Measurements from ENCODE around the gene SNX33. TPM values are rescaled to one million over a fixed set of nuclear protein-coding genes. Genes with fewer than 3 reads are reported as not detected.

Gene SNX33
- polyA plus RNA-seq, 2 of the 4 experiments (the other 2 are of a cell fraction), result 8.4 to 11.2 TPM

DNA sequence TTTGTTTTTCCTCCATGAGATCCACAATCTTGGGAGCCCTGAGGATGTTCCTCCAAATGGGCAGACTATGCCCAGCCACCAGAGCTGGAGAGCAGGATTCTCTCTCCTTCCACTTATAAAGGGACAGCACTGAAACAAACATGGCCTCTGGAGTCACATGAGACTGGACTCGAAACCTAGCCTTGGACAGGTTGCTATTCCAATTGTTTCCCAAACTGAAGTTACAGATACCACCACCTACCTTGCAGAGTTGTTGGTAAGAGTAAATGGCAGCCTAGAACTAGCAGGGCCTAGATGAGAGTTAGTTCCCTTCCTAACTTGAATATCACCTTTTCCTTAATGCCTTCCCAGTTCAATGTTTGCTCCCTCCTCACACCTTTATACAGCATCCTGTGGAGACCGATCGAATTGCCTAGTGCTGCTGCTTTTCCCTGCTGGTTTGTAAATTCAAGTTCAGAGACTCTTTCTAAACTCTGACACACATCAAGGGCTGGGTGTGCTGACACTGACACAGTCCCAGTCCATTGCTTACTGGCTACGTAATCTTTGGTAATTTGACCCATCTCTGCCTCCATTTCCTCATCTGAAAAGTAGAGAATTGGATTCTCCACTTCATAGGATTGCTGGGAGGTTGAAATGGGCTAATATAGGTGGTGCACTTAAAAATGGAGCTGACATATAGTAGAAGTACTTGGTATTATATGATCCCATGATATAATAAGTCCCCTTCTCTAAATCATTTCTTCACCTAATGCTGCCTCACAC, 10.3 kb upstream of the SNX33 start:
- CTCF ChIA-PET, result interaction anchor here (0.6 to 19.9 kb wide), 15 partner anchors 8 to 269 kb away, joined by 3 to 394 read pairs (median 5); partner anchors contain the start of genes MAN2C1, SNUPN and SNX33
- Histone ChIP-seq H3K4me1 (peaks cover 18% of the 10 kb centered on the region), H3K9me3 (no peaks in the 10 kb centered on the region), H3K27ac (0 out of 6 replicates have a peak overlapping the region, but pooled peaks of 1 of the 2 experiments have one; percentile 6), H3K4me2 (peak overlapping the region; percentile 91), H3K4me3 (0 out of 3 replicates have a peak overlapping the region, but pooled peaks have one; percentile 67)
- POLR2A ChIA-PET, result interaction anchor here (1.3 to 4.4 kb wide), 4 partner anchors 10 to 269 kb away, joined by 16 to 94 read pairs (median 50); partner anchors contain the start of genes MAN2C1, SIN3A, SNUPN and SNX33
- ATAC-seq (no peak), DNase-seq (ENCODE audit: low read depth in 1 of 2, low spot score in 1 of 2) (no peak), FAIRE-seq (no peak)
- TF ChIP-seq HOXB13 (CRISPR knock-in tag; IDR thresholded peaks at IDR 0.05; ENCODE audit: low read depth) (no peak), POLR2A (IDR thresholded peaks at IDR 0.05; ENCODE audit: low read length) (no peak), TFCP2L1 (CRISPR knock-in tag; IDR thresholded peaks at IDR 0.05) (no peak), ZNF302 (CRISPR knock-in tag; IDR thresholded peaks at IDR 0.05) (no peak), NPAS2 (CRISPR knock-in tag; IDR thresholded peaks at IDR 0.05; ENCODE audit: borderline replicate concordance) (no peak), KDM1A (IDR thresholded peaks at IDR 0.05; ENCODE audit: low read depth) (no peak), SMC3 (IDR thresholded peaks at IDR 0.05) (no peak), ZFP36 (IDR thresholded peaks at IDR 0.05; ENCODE audit: borderline replicate concordance, partially characterized antibody) (no peak), MAFK (IDR thresholded peaks at IDR 0.05; ENCODE audit: partially characterized antibody) (no peak)
- WGBS (ENCODE audit: missing lambda C conversion rate), result 93% methylated on average over 4 of the region's 4 CpGs

DNA sequence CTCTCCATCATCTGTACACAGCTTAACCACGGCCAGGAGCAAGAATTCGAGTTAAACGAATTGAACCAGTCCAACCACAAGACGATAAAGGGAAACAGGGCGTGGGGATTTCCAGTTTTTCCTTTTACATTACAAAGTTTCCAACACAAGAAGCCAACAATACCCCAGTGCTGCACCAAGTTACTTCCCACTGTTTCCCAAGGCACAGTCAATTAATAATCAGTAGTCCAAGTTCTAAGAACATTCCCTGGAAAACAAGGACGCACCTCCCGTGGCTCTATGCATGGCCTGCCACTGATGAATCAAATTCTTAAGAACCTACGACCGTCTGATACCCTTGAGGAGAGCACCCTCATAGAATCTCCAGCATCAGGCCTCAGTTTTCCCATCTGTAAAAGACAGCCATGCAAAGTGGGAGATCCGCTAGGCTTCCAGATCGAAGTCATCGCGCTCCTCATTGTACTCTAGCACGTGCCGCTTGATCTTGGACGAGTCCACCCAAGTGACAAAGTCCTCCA, 8.5 kb upstream of the SNX33 start:
- Histone ChIP-seq H3K4me2 (peak overlapping the region; percentile 91), H3K27ac (peak overlapping the region; percentile 91 to 94), H3K4me3 (peak overlapping the region; percentile 67), H3K4me1 (peaks cover 18% of the 10 kb centered on the region), H3K9me3 (no peaks in the 10 kb centered on the region)
- TF ChIP-seq BHLHE40 (IDR thresholded peaks at IDR 0.05; ENCODE audit: low read depth, low read length) (peak; percentile 62; the same call in 1 of the 2 replicates), HOXB5 (CRISPR knock-in tag; IDR thresholded peaks at IDR 0.05) (no peak)
- POLR2A ChIA-PET, result interaction anchor here (1.0 to 4.4 kb wide), 19 partner anchors 8 to 271 kb away, joined by 3 to 94 read pairs (median 10); partner anchors contain the start of genes MAN2C1, PTPN9, SIN3A and SNUPN
- no peak for DNase-seq (ENCODE audit: low read depth in 1 of 2, low spot score in 1 of 2)
- FAIRE-seq, result no peak
- ATAC-seq, result no peak
- CTCF ChIA-PET, result interaction anchor here (1.0 to 19.9 kb wide), 19 partner anchors 10 to 572 kb away, joined by 3 to 394 read pairs (median 6); partner anchors contain the start of genes MAN2C1, SNUPN and SNX33
- WGBS (ENCODE audit: missing lambda C conversion rate), result 2% methylated on average over 16 of the region's 16 CpGs

DNA sequence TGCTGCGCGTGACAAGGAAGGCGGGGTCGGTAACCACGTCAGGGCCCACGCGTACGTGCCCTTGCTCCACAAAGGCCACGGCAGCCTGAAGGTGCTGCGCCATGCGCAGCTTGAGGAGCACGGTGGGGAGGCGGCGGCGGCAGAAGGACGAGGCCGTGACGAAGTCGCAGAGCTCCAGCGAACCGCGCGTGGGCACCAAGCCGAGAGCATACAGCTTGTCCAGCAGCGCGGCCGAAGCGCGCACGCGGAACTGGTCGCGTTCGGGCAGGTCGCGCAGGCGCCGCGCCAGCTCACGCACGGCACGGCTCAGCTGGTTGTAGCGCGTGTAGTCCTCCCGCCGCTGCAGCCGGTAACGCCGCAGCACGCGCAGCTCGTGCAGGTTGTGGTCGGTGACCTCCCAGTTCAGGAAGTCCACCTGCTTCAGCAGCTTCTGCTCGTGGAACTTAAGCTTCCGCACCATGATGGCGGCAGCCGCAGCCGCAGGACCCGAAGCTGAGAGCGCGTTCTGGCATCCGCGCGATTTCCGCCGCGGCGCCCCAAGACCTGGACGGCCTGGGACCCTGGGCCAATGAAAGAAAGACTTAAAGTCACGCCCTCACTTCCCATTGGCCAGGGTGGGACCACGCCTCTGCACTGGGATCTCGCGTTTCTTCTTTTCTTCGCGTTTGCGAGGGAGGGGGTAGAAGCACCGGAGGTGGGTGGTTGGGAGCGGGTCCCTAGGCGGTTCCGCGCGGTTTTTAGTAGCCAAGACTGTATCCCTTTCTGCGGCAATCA, 7.8 kb upstream of the SNX33 start, which contains the start of gene IMP3:
Gene IMP3, minus strand, starts transcription at position 516 of the 774 bp plus-strand sequence. Its CDS starts 56 bp downstream, at position 460.
- WGBS (ENCODE audit: missing lambda C conversion rate), result 3% methylated on average over 36 of the region's 83 CpGs
- Histone ChIP-seq H3K27ac (peak within 1 kb of the TSS; percentile 91 to 94), H3K4me1 (peaks cover 18% of the 10 kb centered on the region), H3K4me2 (peak within 1 kb of the TSS; percentile 91), H3K4me3 (peak within 1 kb of the TSS; percentile 67), H3K9me3 (no peaks in the 10 kb centered on the region)
- peak; percentile 77 for FAIRE-seq
- CTCF ChIA-PET, result interaction anchor here (0.9 to 19.9 kb wide), 22 partner anchors 10 to 572 kb away, joined by 3 to 394 read pairs (median 5); partner anchors contain the start of genes MAN2C1, SNUPN and SNX33
- peak; percentile 99 for DNase-seq (ENCODE audit: low read depth in 1 of 2, low spot score in 1 of 2)
- ATAC-seq, result peak; percentile 89 to 95
- POLR2A ChIA-PET, result interaction anchor here (0.5 to 4.4 kb wide), 23 partner anchors 8 to 671 kb away, joined by 3 to 94 read pairs (median 6); partner anchors contain the start of genes MAN2C1, PTPN9, SIN3A and SNUPN
- TF ChIP-seq HDAC2 (IDR thresholded peaks at IDR 0.05) (no peak), MAFK (IDR thresholded peaks at IDR 0.05; ENCODE audit: partially characterized antibody) (no peak), GATA3 (IDR thresholded peaks at IDR 0.05; ENCODE audit: borderline replicate concordance) (no peak; the same call in 1 of the 2 replicates), NFE2L2 (conservative IDR thresholded peaks at IDR 0.05; ENCODE audit: low read length) (no peak), POLR2AphosphoS2 (conservative IDR thresholded peaks at IDR 0.05; ENCODE audit: low read length) (no peak), RNF2 (IDR thresholded peaks at IDR 0.05; ENCODE audit: borderline replicate concordance, low read depth) (no peak), ZFP36 (IDR thresholded peaks at IDR 0.05; ENCODE audit: borderline replicate concordance, partially characterized antibody) (no peak), FOXS1 (CRISPR knock-in tag; IDR thresholded peaks at IDR 0.05) (no peak), JUN (IDR thresholded peaks at IDR 0.05) (peak; percentile 84 to 97; a peak in 4 of 5 replicates), FOSL2 (IDR thresholded peaks at IDR 0.05) (no peak), FOSL2 (CRISPR knock-in tag; IDR thresholded peaks at IDR 0.05) (no peak), HEYL (CRISPR knock-in tag; IDR thresholded peaks at IDR 0.05) (no peak), HOXA7 (CRISPR knock-in tag; IDR thresholded peaks at IDR 0.05) (no peak), KDM1A (IDR thresholded peaks at IDR 0.05; ENCODE audit: low read depth) (no peak), MYC (IDR thresholded peaks at IDR 0.05; ENCODE audit: borderline replicate concordance, low read length) (0 out of 2 replicates have a peak, but pooled peaks have one; percentile 15), NPAS2 (CRISPR knock-in tag; IDR thresholded peaks at IDR 0.05; ENCODE audit: borderline replicate concordance) (no peak), POLR2A (IDR thresholded peaks at IDR 0.05; ENCODE audit: low read length) (peak; percentile 96), ESRRA (IDR thresholded peaks at IDR 0.05; ENCODE audit: borderline replicate concordance, low read length) (no peak), BHLHE40 (IDR thresholded peaks at IDR 0.05; ENCODE audit: low read depth, low read length) (no peak)
- TF ChIP-seq, protein P1, sequence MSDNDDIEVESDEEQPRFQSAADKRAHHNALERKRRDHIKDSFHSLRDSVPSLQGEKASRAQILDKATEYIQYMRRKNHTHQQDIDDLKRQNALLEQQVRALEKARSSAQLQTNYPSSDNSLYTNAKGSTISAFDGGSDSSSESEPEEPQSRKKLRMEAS (IDR thresholded peaks at IDR 0.05), result peak; percentile 96
- TF ChIP-seq, protein P2, sequence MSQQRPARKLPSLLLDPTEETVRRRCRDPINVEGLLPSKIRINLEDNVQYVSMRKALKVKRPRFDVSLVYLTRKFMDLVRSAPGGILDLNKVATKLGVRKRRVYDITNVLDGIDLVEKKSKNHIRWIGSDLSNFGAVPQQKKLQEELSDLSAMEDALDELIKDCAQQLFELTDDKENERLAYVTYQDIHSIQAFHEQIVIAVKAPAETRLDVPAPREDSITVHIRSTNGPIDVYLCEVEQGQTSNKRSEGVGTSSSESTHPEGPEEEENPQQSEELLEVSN (IDR thresholded peaks at IDR 0.05; ENCODE audit: borderline replicate concordance, low read depth), result peak; percentile 76
- TF ChIP-seq, protein P3, sequence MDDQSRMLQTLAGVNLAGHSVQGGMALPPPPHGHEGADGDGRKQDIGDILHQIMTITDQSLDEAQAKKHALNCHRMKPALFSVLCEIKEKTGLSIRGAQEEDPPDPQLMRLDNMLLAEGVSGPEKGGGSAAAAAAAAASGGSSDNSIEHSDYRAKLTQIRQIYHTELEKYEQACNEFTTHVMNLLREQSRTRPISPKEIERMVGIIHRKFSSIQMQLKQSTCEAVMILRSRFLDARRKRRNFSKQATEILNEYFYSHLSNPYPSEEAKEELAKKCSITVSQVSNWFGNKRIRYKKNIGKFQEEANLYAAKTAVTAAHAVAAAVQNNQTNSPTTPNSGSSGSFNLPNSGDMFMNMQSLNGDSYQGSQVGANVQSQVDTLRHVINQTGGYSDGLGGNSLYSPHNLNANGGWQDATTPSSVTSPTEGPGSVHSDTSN (IDR thresholded peaks at IDR 0.05), result no peak

All from A549 (cell line).